HEK293T (cell line): Measurements from ENCODE around the gene RNF208.

ENCODE experiments used
- BHLHE40 ChIP-seq: fragments of 450-650 bp; IDR thresholded peaks from 2 replicates; pipeline ENCODE4 v1.6.1; 2016; ENCODE audit warnings: mild to moderate bottlenecking, moderate library complexity, borderline replicate concordance
- CTBP1 ChIP-seq: fragments of 450-650 bp; IDR thresholded peaks from 2 replicates; pipeline ENCODE4 v1.6.1; 2016; ENCODE audit warnings: borderline replicate concordance
- ELF4 ChIP-seq: fragments of 450-650 bp; IDR thresholded peaks from 2 replicates; pipeline ENCODE4 v1.6.1; 2017; ENCODE audit warnings: antibody characterized with exemption
- FOXA1 ChIP-seq: fragments of 450-650 bp; IDR thresholded peaks from 2 replicates; pipeline ENCODE4 v1.6.1; 2016; ENCODE audit warnings: mild to moderate bottlenecking
- FOXK2 ChIP-seq: fragments of 450-650 bp; IDR thresholded peaks from 2 replicates; pipeline ENCODE4 v1.6.1; 2016; ENCODE audit warnings: mild to moderate bottlenecking
- FOXM1 ChIP-seq: fragments of 450-650 bp; IDR thresholded peaks from 2 replicates; pipeline ENCODE4 v1.6.1; 2017; ENCODE audit warnings: mild to moderate bottlenecking, borderline replicate concordance
- HDGF ChIP-seq: fragments of 450-650 bp; IDR thresholded peaks from 2 replicates; pipeline ENCODE4 v1.6.1; 2017; ENCODE audit warnings: antibody characterized with exemption, borderline replicate concordance
- NFRKB ChIP-seq: fragments of 450-650 bp; IDR thresholded peaks from 2 replicates; pipeline ENCODE4 v1.6.1; 2016; ENCODE audit warnings: mild to moderate bottlenecking, moderate library complexity
- PKNOX1 ChIP-seq: fragments of 450-650 bp; IDR thresholded peaks from 2 replicates; pipeline ENCODE4 v1.6.1; 2016
- SP1 ChIP-seq: fragments of 450-650 bp; IDR thresholded peaks from 2 replicates; pipeline ENCODE4 v1.6.1; 2017
- SUZ12 ChIP-seq: fragments of 450-650 bp; IDR thresholded peaks from 2 replicates; pipeline ENCODE4 v1.6.1; 2016; ENCODE audit warnings: mild to moderate bottlenecking
- TARDBP ChIP-seq: fragments of 450-650 bp; IDR thresholded peaks from 2 replicates; pipeline ENCODE4 v1.6.1; 2016

- no peak for TF ChIP-seq FOXA1
- no peak for TF ChIP-seq SUZ12
- no peak for TF ChIP-seq TARDBP
- TF ChIP-seq NFRKB = no peak
- TF ChIP-seq SP1 = no peak
- TF ChIP-seq FOXM1 = no peak
- no peak for TF ChIP-seq PKNOX1
- TF ChIP-seq BHLHE40 = no peak
- TF ChIP-seq HDGF = no peak
- no peak for TF ChIP-seq ELF4
- no peak for TF ChIP-seq FOXK2
- no peak for TF ChIP-seq CTBP1
These were observed 3.8 kb upstream of the RNF208 start for GRCh38 chr9:137225699-137226331.
